HEK293 (cell line): ENCODE results near the gene ABHD17A.

Source experiments
- HOXA7 ChIP-seq: sonication (generic); formaldehyde crosslinking; IDR thresholded peaks from 2 replicates; pipeline ENCODE4 v1.8.1; 2022; ENCODE audit warnings: missing genetic modification reagents, borderline replicate concordance
- IKZF3 ChIP-seq: fragments of 450-650 bp; IDR thresholded peaks from 2 replicates; pipeline ENCODE4 v1.5.0; 2018; ENCODE audit warnings: missing biosample characterization, mild to moderate bottlenecking, missing genetic modification characterization, moderate library complexity
- SETDB1 ChIP-seq: IDR thresholded peaks from one replicate; pipeline ENCODE4 v1.6.1; 2017; ENCODE audit warnings: mild to moderate bottlenecking, low read length, moderate library complexity, mixed read lengths; ENCODE audit not compliant: insufficient read length
- ZNF549 ChIP-seq: fragments of 450-650 bp; IDR thresholded peaks from 2 replicates; pipeline ENCODE4 v1.5.1; 2018; ENCODE audit warnings: missing biosample characterization, missing genetic modification characterization, mild to moderate bottlenecking, inconsistent platforms, moderate library complexity
- TF ChIP-seq, protein P1 (sequence below): fragments of 450-650 bp; formaldehyde crosslinking; IDR thresholded peaks from 2 replicates; pipeline ENCODE4 v1.5.1; 2016; ENCODE audit warnings: missing biosample characterization, missing genetic modification characterization

- TF ChIP-seq, protein P1, sequence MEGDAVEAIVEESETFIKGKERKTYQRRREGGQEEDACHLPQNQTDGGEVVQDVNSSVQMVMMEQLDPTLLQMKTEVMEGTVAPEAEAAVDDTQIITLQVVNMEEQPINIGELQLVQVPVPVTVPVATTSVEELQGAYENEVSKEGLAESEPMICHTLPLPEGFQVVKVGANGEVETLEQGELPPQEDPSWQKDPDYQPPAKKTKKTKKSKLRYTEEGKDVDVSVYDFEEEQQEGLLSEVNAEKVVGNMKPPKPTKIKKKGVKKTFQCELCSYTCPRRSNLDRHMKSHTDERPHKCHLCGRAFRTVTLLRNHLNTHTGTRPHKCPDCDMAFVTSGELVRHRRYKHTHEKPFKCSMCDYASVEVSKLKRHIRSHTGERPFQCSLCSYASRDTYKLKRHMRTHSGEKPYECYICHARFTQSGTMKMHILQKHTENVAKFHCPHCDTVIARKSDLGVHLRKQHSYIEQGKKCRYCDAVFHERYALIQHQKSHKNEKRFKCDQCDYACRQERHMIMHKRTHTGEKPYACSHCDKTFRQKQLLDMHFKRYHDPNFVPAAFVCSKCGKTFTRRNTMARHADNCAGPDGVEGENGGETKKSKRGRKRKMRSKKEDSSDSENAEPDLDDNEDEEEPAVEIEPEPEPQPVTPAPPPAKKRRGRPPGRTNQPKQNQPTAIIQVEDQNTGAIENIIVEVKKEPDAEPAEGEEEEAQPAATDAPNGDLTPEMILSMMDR (tag by site-specific recombination) = no peak
- no peak for TF ChIP-seq IKZF3 (tag by site-specific recombination)
- TF ChIP-seq HOXA7 (CRISPR knock-in tag) = no peak
- TF ChIP-seq ZNF549 = no peak
- TF ChIP-seq SETDB1 = no peak
These were observed 30.7 kb downstream of the ABHD17A start for GRCh38 chr19:1854542-1855039.
